Endothelial cell of umbilical vein (primary cell): Measurements from ENCODE around the gene CDIPT. TPM values are rescaled to one million over a fixed set of nuclear protein-coding genes. Genes with fewer than 3 reads are reported as not detected.

Experiments
- BruUV-seq: library from RNA; stranded (reverse); fragments of 400-500 nt; replicated peaks from 2 replicates; lab custom pipeline; 2021; lab: Mats Ljungman, UMichigan
- CTCF ChIA-PET: fragments of 300-600, 350-600 bp; sonication (Branson Sonifier 250); formaldehyde crosslinking; loops from one replicate; lab custom pipeline; 2021; ENCODE audit warnings: antibody characterized with exemption, inconsistent platforms; lab: Charles Lee
- POLR2A ChIA-PET: fragments of 300-600, 350-600 bp; sonication (Branson Sonifier 250); formaldehyde crosslinking; loops from one replicate; lab custom pipeline; 2021; ENCODE audit warnings: antibody characterized with exemption, inconsistent platforms; lab: Charles Lee
- DNase-seq: peaks from one replicate; pipeline ENCODE4 v3.0.0-alpha.2; 2011; ENCODE audit warnings: low read depth, low spot score
- FAIRE-seq: peaks from 2 replicates; lab custom pipeline; 2011; peaks lifted over from hg19 to GRCh38; lab: Jason Lieb, UNC
- H2AFZ ChIP-seq: 2 replicates; pipeline ENCODE4 v1.6.0; 2012; ENCODE audit warnings: low read depth, low read length, control low read depth, inconsistent platforms
- H3K27ac ChIP-seq: 2 replicates; pipeline ENCODE4 v1.5.1; 2011; ENCODE audit warnings: low read depth, mild to moderate bottlenecking, control low read depth, low read length, moderate library complexity; ENCODE audit not compliant: insufficient read depth
- H3K27me3 ChIP-seq, 2 experiments: 2 replicates each; pipeline versions ENCODE4 v1.6.0 to v1.6.1; 2011; ENCODE audit warnings: low read length in 2 of 2, mixed read lengths in 1 of 2; ENCODE audit not compliant: control insufficient read depth in 2 of 2, insufficient read depth in 2 of 2
- H3K36me3 ChIP-seq, 2 experiments: 2 replicates in 1 of 2; 3 replicates in 1 of 2; pipeline ENCODE4 v1.5.1; 2011; ENCODE audit warnings: low read length in 2 of 2, mild to moderate bottlenecking in 1 of 2, moderate library complexity in 1 of 2; ENCODE audit not compliant: control insufficient read depth in 2 of 2, insufficient read depth in 2 of 2; ENCODE audit errors: extremely low read depth in 1 of 2
- H3K4me1 ChIP-seq: 3 replicates; pipeline ENCODE4 v1.5.1; 2011; ENCODE audit warnings: mild to moderate bottlenecking, low read length; ENCODE audit not compliant: control insufficient read depth, insufficient read depth; ENCODE audit errors: extremely low read depth
- H3K4me2 ChIP-seq: 2 replicates; pipeline ENCODE4 v1.6.1; 2011; ENCODE audit warnings: low read length, control low read depth, mixed read lengths; ENCODE audit not compliant: insufficient read depth
- H3K4me3 ChIP-seq, 3 experiments: fragments of 200-600 bp in 1 of 3; sonication (generic), shearing (Covaris generic) in 1 of 3; replicated peaks in 1 of 3; 2 replicates each; pipeline ENCODE4 v1.5.1; 2011 to 2016; ENCODE audit warnings: control low read depth in 3 of 3, low read length in 3 of 3, mild to moderate bottlenecking in 2 of 3, inconsistent platforms in 1 of 3, low read depth in 1 of 3, moderate library complexity in 1 of 3; ENCODE audit not compliant: insufficient read depth in 1 of 3
- H3K79me2 ChIP-seq: 2 replicates; pipeline ENCODE4 v1.6.0; 2012; ENCODE audit warnings: low read length, inconsistent platforms; ENCODE audit not compliant: control insufficient read depth, insufficient read depth
- H3K9ac ChIP-seq: replicated peaks from 2 replicates; pipeline ENCODE3; 2011; ENCODE audit warnings: low read length, control low read depth; ENCODE audit not compliant: insufficient read depth; ENCODE audit errors: extremely low read depth
- H3K9me1 ChIP-seq: replicated peaks from 3 replicates; pipeline ENCODE4 v1.6.0; 2011; ENCODE audit warnings: mild to moderate bottlenecking, low read length; ENCODE audit not compliant: control insufficient read depth, insufficient read depth; ENCODE audit errors: extremely low read depth
- H3K9me3 ChIP-seq: replicated peaks from 2 replicates; pipeline ENCODE4 v1.5.1; 2012; ENCODE audit warnings: low read length, inconsistent platforms; ENCODE audit not compliant: control insufficient read depth, insufficient read depth
- H4K20me1 ChIP-seq: replicated peaks from 2 replicates; pipeline ENCODE3; 2011; ENCODE audit warnings: mild to moderate bottlenecking, low read length; ENCODE audit not compliant: control insufficient read depth, insufficient read depth; ENCODE audit errors: extremely low read depth
- CTCF ChIP-seq, 2 donors: IDR thresholded peaks; 1 replicate in 1 of 2; 2 replicates in 1 of 2; pipeline ENCODE4 v1.5.1; 2011; ENCODE audit warnings: low read length in 2 of 2, mild to moderate bottlenecking in 2 of 2, moderate library complexity in 2 of 2, control low read depth in 1 of 2, inconsistent platforms in 1 of 2, low read depth in 1 of 2; ENCODE audit not compliant: insufficient read depth in 1 of 2; ENCODE audit errors: extremely low read depth in 1 of 2
- MAX ChIP-seq: IDR thresholded peaks from 2 replicates; pipeline ENCODE4 v1.6.1; 2011; ENCODE audit not compliant: insufficient read depth, insufficient read length
- MYC ChIP-seq: IDR thresholded peaks from one replicate; pipeline ENCODE4 v1.6.1; 2011; ENCODE audit warnings: mild to moderate bottlenecking, low read depth, low read length
- POLR2A ChIP-seq: IDR thresholded peaks from 2 replicates; pipeline ENCODE4 v1.6.1; 2012; ENCODE audit warnings: low read depth, mild to moderate bottlenecking, control low read depth, low read length
- dilution Hi-C: fragments of 300-500 bp; cut with MboI; formaldehyde crosslinking; loops from one replicate; pipeline ENCODE4 v1.15.0; 2019; ENCODE audit warnings: low sequenced_read_pairs; ENCODE audit not compliant: extremely low pct_ligation_motif_present
- intact Hi-C: fragments of 100-400 bp; cut with micrococcal nuclease; formaldehyde crosslinking; loops from one replicate; pipeline ENCODE4 v1.10.0; 2022
- polyA plus RNA-seq, 4 experiments: library from polyadenylated mRNA; depleted of rRNA in 3 of 4; stranded (reverse) in 3 of 4; unstranded in 1 of 4; fragments of >200 nt; gene quantifications; 2 replicates each; pipeline versions ENCODE4 v1.2.1 to v1.2.3, GENCODE V29; 2011 to 2012; ENCODE audit warnings: missing spikeins in 1 of 4
- total RNA-seq: library from RNA; stranded (reverse); gene quantifications from 2 replicates; pipeline ENCODE4 v1.2.3, GENCODE V29; 2021

Gene CDIPT
- total and polyA plus RNA-seq, 2 donors (not counting 3 experiments of a cell fraction or from before 2014, with no cell fraction given) = 68.7 to 161 TPM

GRCh38 chr16:29816694-29817441 lies 46.2 kb downstream of the CDIPT start:
- no TSS peak for BruUV-seq
- dilution Hi-C loops (no loop called here), intact Hi-C loops (loop anchor here (1.0 kb wide), 3 partner anchors 7 to 88 kb away; partner anchors contain the start of gene KIF22)
- Histone ChIP-seq H4K20me1 (no peaks in the 10 kb centered on the region), H3K36me3 (peaks cover 0 to 5% of the 10 kb centered on the region in 2 experiments), H3K4me1 (peaks cover 37% of the 10 kb centered on the region), H3K4me3 (peak overlapping the region; percentile 65 to 85 (median 81)), H2AFZ (peak overlapping the region; percentile 52), H3K27me3 (no peaks in the 10 kb centered on the region), H3K9me1 (no peaks in the 10 kb centered on the region), H3K9ac (peak overlapping the region; percentile 53), H3K4me2 (peak overlapping the region; percentile 48), H3K9me3 (no peaks in the 10 kb centered on the region), H3K79me2 (peaks cover 22% of the 10 kb centered on the region), H3K27ac (peak overlapping the region; percentile 27)
- DNase-seq (peak; percentile 56), FAIRE-seq (peak; percentile 77)
- TF ChIP-seq MAX (no peak), POLR2A (peak; percentile 39), MYC (peak; percentile 19), CTCF (IDR thresholded peaks at IDR 0.05; ENCODE audit: extremely low read depth in 1 of 2, insufficient read depth in 1 of 2, low read depth in 1 of 2, low read length in 2 of 2) (peak in 1 of 2 donors; percentile 21)
- POLR2A ChIA-PET = no interaction called here
- CTCF ChIA-PET = interaction anchor here (0.6 to 8.2 kb wide), 12 partner anchors 9 to 215 kb away, joined by 3 to 140 read pairs (median 6); partner anchors contain the start of gene KIF22
